Omental fat pad (tissue), 4 donors: ENCODE results near the gene TSPAN16. TPM values are rescaled to one million over a fixed set of nuclear protein-coding genes. Genes with fewer than 3 reads are reported as not detected.
A peak's percentile ranks its signal among the peaks of the same experiment; 100 is the strongest.
"Not testable (repeated sequence)": the region's sequence is repeated elsewhere in the genome, so short reads cannot be mapped to it uniquely, and the experiment has no call there.

Experiments
- ATAC-seq: fragments of 150-250 bp; one replicate; pipeline ENCODE4 v1.9.1; 2016; ENCODE audit warnings: mild to moderate bottlenecking, moderate library complexity; ENCODE audit not compliant: low FRiP score
- DNase-seq: peaks from one replicate; pipeline ENCODE4 v3.0.0-alpha.2; 2019; ENCODE audit warnings: low spot score
- CTCF ChIP-seq, 3 donors: fragments of 450-650 bp; IDR thresholded peaks; one replicate each; pipeline ENCODE4 v1.5.1; 2016 to 2017; ENCODE audit warnings: antibody characterized with exemption in 3 of 3, mild to moderate bottlenecking in 3 of 3, moderate library complexity in 2 of 3
- total RNA-seq, 4 donors: library from RNA; depleted of rRNA; stranded (reverse); fragments of >200 nt; gene quantifications; one replicate each; pipeline ENCODE4 v1.1.0, GENCODE V29; 2016

TSPAN16 gene
- total RNA-seq, 4 donors from 2014 or later = not detected

GRCh38 chr19:11300811-11301120, 4.8 kb downstream of the TSPAN16 start:
- ATAC-seq = no peak
- TF ChIP-seq CTCF (IDR thresholded peaks at IDR 0.05) = no peak
- no peak for DNase-seq

- ATAC-seq (no peak), DNase-seq (no peak)
- TF ChIP-seq CTCF (IDR thresholded peaks at IDR 0.05) = no peak
Measured at GRCh38 chr19:11304936-11305335, 9.0 kb downstream of the TSPAN16 start.

GRCh38 chr19:11306337-11306736, 10.4 kb downstream of the TSPAN16 start:
- DNase-seq = no peak
- no peak for ATAC-seq
- TF ChIP-seq CTCF (IDR thresholded peaks at IDR 0.05) = no peak

- DNase-seq, ATAC-seq: not testable (repeated sequence)
Measured at GRCh38 chr19:11320278-11320995, 24.5 kb downstream of the TSPAN16 start.

- TF ChIP-seq CTCF (IDR thresholded peaks at IDR 0.05) = no peak
- no peak for DNase-seq
- ATAC-seq = no peak
Measured at GRCh38 chr19:11321191-11322126, 25.5 kb downstream of the TSPAN16 start.

GRCh38 chr19:11322269-11323024, 26.5 kb downstream of the TSPAN16 start:
- ATAC-seq (no peak), DNase-seq (no peak)
- TF ChIP-seq CTCF (IDR thresholded peaks at IDR 0.05) = no peak

- DNase-seq = no peak
- no peak for TF ChIP-seq CTCF (IDR thresholded peaks at IDR 0.05)
Measured at GRCh38 chr19:11323601-11324078, 27.7 kb downstream of the TSPAN16 start.

More at GRCh38 chr19:11323601-11324078, 27.7 kb downstream of the TSPAN16 start:
- peak; percentile 6 for ATAC-seq
